Stimulated activated CD8-positive, alpha-beta memory T cell treated with anti-CD3 and anti-CD28 coated beads, Interleukin-12 subunit alpha, Interleukin-12 subunit beta, amount 100 ng/mL, for 1 hour (primary cell): ENCODE measurements around the gene SLC24A3.

Experiments used
- DNase-seq: peaks from one replicate; pipeline ENCODE4 v3.0.0-alpha.2; 2020; ENCODE audit warnings: low read depth

Gene SLC24A3

DNA sequence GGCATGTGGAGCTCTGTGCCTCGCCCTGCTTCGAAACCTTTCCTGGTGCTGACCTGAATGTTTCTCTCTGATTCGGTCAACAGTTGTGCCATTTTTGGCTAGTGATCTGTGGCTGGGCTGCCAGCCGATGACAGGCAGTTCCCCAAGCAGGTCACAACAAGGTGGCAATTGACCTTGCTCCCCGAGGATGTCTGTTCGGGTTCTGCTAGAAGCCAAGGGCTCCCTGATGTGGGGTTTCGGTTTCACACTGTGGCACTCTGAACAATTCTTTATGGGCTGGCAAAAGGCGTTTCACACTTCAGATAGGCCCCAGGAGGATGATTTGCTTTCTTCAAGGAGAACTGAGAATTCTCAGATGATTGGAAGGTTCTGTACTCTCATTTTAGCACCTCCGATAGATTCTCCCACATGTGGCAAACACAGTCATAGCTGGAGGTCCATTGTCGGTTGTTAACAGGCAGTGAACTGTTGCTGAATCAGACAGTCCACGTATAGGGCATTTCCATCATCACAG is 135.6 kb downstream of the SLC24A3 start:
- no peak for DNase-seq

DNA sequence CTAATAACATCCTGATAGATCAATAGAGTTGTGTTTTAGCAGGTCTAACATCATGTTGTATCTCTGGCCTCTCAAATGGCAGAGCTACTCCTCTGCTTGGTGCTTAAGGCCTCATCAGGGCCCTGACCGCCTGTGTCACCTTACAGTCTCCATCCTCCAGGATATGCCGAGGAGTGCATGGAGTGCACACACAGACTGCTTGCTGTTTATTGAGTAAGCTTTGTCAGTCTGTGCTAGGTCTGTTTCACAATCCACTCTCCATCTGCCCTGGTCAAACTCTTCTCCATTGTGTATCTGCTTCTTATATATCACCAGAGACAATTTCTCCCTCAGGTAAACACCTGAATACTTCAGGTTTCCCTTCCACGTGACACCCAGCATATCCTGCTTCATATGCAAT is 136.1 kb downstream of the SLC24A3 start:
- no peak for DNase-seq

DNA sequence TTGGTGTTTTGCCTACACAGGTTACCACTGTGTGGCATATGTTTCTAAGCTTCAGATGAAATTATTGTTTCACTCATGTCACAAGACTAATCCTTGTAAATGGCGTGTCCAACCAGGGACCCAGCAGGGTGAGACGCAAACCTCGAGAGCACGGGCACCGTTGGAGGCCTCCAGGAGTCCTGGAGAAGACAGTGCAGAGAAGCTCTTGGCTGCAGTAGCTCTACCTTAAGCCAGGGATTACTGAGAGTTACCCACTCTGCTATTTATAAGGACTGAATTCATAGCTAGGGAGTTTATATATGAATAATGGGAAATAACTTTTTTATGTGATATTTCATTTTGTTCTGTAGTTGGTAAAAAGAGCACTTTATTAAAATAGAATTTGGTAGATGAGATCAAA is 137.4 kb downstream of the SLC24A3 start:
- DNase-seq, result no peak

DNA sequence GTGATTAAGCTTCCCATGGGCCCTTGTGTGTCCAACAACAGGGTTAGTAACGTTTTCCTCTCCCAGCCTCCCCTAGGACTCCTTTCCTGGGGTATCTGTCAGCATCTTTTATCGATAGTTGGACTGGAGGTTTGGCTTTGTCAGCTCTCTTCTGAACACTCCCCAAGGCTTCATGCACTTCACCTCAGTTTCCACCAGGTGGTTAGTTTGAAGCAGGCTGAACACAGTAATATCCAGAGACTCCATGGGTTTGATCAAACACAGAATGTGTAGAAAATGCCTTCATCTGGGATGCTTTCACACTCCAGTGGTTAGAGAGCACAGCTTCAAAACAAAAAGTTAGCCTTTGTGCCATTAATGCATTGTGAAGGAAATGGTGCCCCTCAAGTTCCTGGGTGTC is 139.1 kb downstream of the SLC24A3 start:
- DNase-seq, result no peak

DNA sequence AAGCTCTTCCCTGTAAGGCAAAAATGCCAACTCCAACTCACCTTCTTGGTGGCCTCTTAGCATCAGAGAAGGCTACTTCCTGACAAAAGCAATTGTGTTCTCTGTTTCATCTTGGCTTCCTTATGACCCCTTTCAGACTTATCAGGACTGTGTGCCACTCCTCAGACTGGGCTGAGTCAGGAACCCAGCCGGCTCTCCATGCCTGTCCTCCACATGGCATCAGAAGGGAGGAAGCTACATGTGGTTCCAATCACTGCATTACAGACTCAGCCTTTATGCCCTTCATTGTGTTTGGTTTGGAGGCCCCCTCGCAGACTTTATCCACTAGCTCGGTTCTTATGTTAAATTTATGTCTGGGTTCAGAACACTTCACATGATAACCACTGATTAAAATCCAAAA is 142.5 kb downstream of the SLC24A3 start:
- no peak for DNase-seq

DNA sequence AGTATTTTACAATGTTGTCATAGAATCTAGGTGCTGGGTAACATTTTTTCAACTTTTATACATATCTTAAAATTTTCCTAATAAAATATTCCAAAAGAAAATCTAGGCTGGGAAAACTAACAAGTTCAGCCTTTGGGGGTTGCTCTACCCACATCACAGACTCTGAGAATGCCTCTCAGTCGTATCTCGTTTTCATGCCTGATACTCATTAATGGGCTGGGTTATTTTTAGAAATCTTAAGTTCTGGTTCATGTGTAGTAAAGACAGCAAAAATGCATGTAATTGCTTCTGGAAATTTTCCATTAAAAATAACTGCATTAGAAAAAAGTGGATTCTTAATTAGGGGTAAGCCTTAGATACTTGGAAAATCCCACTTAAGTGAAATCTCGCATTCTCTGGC is 149.3 kb downstream of the SLC24A3 start:
- DNase-seq, result no peak

DNA sequence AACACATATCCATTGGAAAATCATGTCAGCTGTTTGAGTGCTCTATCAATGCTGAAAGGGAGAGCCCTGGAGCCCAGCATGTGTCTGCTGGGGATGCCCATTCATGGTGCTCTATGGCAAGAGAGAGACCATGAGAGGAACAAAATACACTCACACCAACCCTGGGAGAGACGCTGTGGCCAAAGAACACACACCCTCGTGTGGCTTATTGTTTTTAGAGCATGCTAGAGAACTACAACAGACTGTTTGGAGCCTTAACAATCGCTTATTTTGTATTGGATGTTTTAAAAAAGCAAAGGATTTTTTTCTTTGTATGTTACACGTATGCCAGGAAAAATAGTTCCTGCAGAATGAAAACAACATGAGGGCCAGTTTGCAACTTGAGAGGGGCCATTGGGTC is 151.0 kb downstream of the SLC24A3 start:
- no peak for DNase-seq

DNA sequence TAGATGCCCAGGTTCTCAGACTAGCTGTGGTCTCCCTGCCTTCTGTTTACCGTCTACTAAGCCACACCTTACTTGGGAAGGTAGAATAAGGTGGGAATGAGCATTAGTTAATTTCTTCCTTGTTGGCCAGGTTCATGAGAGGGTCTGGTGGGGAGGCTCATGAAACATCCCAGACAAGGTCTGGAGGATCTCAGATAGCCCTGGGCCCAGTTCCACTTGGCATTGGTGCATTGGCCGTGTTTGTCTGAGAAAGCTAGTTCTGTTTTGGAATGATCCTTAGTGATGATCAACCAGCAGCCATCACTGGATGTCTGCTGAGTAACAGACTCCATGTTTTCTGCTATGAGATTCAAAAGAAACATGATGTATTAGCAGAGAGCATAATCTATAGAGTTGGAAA is 155.1 kb downstream of the SLC24A3 start:
- DNase-seq, result no peak

DNA sequence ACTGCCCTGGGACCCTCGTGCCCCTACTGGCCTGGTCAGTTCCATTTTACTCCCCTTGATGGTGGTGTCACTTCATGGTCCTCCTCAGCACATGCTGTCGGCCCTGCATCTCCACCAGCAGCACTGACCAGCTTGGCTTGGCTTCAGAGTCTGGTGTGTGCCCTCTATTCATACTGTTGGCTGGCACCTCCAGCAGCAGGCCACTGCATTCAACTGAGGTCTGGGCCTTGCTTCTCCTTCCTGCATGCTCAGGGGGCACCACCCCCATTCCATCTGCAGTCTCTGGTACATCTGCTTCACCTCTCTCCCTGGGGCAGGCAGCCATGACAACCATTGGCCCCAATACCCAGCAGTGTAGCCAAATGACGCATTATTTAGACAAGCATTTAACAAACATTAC is 155.9 kb downstream of the SLC24A3 start:
- DNase-seq, result no peak

DNA sequence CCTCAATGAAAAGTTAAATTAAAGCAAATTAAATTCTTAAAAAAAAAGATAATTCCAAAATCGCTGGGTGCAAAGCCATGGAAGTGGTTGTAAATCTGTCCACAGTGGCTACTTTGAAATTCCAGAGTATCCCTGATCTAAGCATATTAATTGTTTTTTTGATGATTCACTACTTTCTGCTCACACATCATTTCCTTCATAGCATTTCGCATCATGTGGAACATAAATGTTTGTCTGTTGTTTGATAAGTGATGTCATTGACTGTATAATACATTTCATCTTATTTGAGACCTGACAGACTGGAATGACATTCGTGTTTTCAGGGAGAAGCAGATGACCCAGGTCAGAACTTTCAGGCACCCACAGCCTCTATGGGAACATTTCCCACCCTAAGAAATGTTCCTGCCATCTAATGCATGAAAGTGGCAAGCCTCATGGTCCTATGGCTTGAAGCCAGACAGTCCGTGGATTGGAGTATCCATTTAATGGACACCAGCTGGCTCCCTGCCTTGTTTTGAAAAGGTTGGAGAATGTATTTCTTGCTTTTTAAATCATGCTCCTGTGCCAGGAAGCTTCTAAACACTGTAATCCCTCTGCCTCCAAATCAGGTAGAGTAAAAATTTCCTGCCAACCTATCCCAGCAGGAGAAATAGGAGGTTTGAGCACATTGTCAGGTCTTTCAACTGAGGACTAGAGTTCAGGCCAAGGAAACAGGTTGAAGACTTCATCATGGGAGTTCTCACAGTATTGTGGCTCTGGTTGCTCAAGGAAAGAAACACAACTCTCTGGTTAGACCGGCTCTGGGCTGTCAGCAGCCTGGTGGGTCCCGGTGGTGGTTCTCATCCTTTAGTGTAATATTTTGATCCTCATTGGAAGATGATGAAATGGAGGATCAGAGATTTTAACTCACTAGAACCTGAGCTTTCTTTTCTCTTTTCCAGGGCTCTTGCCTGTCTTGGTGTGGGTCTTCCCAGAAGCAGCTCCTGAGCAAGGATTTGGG is 157.9 kb downstream of the SLC24A3 start:
- no peak for DNase-seq

DNA sequence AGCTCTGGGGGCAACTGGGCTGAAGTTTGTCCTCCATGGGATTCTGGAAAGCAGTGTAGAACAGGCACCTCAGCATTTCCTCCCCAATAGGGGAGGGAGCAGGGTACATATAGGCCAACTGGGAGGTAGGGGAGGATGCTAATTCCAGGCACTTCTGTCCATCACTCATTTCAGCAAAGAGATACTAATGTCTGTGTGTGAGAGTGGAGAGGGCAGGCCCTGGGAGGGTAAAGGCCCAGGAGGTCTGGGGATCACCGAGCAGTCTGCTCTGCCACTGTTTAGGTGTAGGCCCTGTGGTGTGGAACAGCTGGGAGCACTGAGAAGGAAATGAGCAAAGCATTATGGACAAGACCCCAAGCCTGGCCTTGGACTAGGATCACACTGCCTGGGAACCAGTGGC is 158.7 kb downstream of the SLC24A3 start:
- DNase-seq, result no peak

DNA sequence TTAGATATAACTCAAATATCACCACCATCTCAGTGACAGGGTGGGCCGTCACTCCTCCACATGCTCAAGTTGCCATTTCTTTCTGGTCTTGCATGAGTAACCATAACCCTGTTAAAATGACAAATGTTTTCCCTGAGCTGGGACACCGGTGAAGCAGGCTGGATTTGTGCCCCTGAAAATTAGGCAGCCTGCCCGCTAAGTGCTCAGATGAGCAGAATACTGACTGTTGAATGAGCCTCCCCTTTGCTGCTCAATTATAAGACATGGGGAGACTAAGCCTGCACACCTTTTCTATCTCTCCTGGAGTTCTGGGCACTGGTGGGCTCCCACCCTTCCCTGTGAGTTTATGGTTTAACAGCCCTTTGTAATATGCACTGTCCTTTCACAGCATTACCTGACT is 161.8 kb downstream of the SLC24A3 start:
- no peak for DNase-seq

DNA sequence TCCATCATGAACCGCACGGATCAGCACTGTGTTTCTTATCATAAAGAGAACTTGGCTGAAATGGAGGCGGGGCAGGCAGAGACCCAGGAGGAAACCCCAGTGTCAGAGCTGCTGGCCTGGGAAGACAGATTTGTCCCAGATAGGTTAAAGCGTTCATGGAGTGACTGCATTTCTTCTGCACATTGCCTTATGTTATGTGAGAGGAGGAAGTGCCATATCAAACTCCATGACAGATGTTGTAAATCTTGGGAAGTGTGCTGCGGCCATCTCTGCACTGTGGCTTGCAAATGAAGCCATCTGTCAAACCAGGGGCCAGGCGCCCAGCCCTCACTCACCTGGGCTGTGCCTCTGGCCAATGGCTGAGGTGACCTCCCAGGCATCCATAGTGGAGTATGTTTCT is 163.0 kb downstream of the SLC24A3 start:
- no peak for DNase-seq

DNA sequence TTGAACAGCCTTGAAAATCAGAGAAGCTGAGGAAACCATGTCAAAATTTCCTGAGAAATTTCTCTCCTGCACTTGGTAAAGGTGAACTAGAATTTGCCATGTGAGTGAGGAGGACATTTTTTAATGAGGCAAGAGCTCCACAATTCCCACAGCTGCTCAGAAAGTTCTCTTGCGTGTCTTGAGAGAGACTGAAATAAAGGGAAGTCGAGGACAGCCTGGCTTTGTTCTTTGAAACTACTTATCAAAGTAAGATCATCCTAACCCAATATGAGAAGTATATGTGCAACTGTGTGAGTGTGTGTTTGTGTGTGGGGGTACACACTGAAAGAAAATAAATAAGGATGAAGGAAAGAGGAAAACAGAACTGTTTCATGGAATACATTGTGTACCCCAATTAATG is 163.4 kb downstream of the SLC24A3 start:
- DNase-seq, result no peak

DNA sequence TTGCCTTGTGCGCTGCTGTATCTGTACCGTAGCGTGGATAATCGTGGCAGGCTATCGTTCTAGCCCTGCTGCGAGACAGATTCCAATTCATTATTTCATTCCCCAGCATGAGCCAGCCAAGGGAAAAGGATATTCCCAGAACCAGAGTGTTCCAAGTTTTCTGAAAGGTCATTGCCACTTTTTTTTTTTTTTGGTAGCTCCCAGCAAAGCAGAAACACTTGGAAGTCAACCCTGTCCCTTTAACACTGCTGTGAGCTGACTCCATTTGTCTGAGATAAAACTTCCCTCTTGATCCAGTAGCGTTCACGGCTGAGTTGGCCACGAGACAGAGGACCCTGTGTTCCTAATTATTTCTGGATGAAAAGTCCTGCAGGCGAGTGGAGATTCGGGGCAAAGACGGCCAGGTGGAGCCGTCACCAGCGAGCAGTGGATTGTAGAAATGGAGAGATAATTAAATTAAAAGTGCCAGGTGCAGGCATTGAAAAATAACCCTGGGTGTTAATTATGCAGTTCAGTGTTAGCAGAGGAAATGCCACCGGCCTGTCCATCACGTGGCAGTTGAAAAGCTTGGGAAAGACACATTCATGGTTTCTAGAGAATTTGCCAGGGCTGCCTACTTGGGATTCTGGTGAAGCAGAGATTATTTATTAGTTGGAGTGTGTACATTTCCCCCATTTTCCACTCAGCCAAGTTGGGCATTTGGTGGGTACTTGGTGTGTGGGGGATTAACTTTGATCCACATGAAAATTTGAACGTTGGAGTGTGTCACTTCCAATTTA is 164.2 kb downstream of the SLC24A3 start:
- no peak for DNase-seq

DNA sequence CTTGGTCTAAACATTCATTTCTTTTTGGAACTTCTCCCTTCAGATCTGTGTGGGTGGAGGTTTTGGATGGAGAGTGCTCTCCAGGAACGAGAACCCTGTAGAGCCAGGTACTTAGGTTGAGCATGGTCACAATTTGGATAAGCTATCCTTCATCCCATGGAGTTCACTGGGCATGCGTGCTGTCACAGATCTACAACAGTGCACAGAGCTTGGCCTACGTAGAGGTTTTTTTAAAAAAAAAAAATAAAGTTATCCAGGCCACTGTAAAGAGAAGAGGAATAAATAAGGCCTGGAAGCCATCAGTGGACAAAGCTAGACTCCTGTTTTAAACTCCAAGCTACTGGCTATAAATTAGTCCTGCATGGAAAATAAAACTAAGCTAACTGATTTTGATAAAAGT is 165.6 kb downstream of the SLC24A3 start:
- DNase-seq, result no peak

DNA sequence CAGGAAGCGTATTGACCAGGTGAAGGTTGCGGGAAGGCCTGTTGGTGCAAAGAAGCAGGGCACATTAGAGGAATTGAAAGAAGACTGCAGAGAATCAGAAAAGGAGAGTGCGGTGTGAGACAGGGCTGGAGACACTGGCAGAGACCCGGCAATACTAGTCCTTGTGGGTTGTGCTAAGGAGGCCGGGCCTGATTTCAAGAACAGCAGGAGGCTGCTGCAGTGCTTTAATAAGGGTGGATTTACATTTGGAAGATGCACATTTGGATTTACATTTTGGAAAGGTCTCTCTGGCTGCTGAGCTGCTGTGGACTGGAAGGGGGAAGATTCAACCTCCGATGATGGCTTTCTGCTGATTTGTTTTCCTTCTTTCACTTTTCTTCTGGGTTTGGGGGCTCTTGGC is 167.8 kb downstream of the SLC24A3 start:
- DNase-seq, result no peak

DNA sequence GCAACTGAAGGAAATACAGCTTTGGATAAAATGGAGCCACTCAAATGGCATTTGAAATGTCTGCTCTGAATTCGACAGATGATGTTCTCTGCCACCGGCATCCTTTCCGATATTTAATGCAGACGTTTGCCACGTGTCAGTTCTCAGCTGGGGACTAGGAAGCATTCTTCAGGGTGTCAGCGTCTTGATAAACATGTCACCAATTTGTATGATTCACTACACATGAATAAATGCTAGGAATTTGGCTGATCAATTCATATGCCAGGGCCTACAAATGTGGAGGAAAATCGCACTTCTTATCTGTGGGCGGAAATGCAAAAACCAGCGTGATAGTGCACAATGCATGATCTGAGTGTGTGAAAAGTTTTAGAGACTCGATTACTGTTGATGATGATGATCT is 169.5 kb downstream of the SLC24A3 start:
- DNase-seq, result no peak

DNA sequence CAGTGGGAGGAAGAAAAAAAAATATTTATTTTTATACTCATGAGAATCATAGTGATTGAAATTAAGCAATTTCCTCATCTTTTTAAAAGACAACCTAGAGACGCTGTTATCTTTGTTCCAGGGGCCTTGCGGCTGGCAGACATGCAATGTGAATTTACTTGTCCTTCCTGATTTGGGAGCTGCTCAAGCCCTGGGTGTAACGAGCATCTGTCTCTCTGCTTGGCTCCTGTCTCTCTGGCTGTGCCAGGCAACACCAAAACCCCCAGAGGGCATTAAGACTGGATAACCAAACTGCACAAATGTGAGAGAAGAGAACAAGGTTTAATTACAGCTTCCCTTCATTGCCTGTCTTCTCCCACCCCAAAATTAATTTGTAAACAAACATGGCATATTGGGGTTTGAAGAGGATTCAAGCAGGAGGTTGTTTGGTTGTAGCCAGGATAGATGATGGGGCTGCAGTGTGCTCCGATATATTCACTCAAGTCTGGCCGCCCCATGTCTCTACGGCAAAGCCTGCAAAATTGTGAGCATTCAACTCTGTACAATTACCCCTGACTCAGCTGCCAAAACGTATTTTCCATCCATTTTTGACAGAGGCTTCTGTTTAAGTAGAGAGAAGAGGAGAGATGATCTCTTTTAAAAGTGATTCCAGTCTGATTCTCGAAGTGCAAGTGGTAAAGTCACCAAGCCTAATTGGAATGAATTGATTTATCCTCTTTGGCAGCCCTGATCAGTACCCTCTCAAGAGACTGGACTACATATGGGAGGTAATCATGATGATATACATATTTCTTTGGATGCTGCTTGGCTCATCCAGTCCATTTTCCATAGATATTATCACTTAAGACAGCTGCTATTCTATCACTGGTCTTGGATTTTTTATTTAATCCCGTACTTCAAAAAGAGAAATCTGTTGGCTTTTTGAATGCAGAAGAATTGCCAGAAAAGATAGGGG is 170.2 kb downstream of the SLC24A3 start:
- no peak for DNase-seq

DNA sequence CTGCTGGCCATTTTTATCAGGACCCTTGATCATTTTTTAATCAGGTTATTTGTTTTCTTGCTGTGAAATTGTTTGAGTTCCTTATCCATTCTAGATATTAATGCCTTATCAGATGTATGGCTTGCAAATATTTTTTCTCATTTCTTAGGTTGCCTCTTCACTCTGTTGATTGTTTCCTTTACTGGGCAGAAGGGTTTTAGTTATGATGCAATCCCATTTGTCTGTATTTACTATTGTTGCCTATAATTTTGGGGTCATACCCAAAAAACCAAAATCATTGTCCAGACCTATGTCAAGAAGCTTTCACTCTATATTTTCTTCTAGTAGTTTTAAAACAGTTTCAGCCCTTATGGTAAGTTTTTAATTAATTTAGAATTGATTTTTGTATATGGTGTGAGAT is 172.5 kb downstream of the SLC24A3 start:
- no peak for DNase-seq

DNA sequence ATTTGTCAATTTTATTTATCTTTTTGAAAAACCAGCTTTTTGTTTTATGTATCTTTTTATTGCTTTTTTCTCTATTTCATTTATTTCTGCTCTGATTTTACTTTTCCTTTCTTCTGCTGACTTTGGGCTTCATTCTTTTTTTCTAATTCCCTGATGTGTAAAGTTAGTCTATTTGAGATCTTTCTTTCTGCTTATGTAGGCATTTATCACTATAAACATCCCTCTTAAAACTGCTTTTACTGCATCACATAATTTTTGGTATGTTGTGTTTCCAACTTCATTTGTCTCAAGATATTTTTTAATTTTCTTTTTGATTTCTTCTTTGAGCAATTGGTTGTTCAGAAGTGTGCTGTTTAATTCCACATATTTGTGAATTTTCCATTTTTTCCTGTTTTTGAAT is 174.8 kb downstream of the SLC24A3 start:
- no peak for DNase-seq
